HG03354 (cell line): ENCODE results near the gene ANKZF1.
"Not testable (repeated sequence)": the region's sequence is repeated elsewhere in the genome, so short reads cannot be mapped to it uniquely, and the experiment has no call there.

Experiments
- ATAC-seq: cut with Tn5 transposase; IDR thresholded peaks from one replicate; pipeline ENCODE4 v1.9.1; 2021; ENCODE audit warnings: mild to moderate bottlenecking; ENCODE audit not compliant: unreplicated experiment, poor library complexity, severe bottlenecking

ANKZF1 gene

GRCh38 chr2:219229305-219230058, at the start of gene ANKZF1, which contains the start of gene ATG9A:
Gene ANKZF1 (plus strand): TSS chr2:219229806. CDS start chr2:219230258, 452 bp downstream.
Gene ATG9A (minus strand): TSS chr2:219229636. CDS start chr2:219228024, 1,612 bp downstream.
- ATAC-seq = peak; percentile 98

DNA sequence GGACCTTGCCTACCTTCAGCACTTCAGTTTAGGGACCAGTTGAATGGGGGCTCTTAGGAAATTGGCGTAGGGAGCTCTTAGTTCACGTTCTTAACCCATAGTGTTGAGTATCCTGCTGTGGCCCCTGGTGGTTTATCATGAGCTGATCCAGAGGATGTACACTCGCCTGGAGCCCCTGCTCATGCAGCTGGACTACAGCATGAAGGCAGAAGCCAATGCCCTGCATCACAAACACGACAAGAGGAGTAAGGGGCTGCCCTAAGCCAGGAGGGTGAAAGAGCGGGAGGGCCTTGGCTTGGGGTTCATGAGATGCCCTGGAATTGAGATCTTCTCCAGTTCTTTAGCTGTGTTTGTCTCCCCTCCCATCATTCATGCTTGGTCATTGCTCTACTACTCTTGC, 48.6 kb upstream of the ANKZF1 start:
- ATAC-seq = no peak

DNA sequence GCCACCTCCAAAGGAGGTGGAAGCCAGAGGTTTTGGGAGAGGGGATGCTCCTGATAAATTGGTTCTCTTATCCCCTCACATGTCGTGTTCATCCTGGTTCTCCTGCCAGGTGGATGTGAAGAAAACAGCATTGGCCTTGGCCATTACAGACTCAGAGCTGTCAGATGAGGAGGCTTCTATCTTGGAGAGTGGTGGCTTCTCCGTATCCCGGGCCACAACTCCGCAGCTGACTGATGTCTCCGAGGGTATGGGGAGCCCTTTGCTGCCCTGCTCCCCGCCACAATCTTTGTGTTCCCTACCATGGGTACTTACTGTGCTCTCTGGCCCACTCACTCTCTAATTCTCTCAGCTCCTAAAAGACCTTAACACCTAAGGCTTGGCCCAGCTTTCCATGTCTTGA, 48.1 kb upstream of the ANKZF1 start:
- ATAC-seq = no peak

DNA sequence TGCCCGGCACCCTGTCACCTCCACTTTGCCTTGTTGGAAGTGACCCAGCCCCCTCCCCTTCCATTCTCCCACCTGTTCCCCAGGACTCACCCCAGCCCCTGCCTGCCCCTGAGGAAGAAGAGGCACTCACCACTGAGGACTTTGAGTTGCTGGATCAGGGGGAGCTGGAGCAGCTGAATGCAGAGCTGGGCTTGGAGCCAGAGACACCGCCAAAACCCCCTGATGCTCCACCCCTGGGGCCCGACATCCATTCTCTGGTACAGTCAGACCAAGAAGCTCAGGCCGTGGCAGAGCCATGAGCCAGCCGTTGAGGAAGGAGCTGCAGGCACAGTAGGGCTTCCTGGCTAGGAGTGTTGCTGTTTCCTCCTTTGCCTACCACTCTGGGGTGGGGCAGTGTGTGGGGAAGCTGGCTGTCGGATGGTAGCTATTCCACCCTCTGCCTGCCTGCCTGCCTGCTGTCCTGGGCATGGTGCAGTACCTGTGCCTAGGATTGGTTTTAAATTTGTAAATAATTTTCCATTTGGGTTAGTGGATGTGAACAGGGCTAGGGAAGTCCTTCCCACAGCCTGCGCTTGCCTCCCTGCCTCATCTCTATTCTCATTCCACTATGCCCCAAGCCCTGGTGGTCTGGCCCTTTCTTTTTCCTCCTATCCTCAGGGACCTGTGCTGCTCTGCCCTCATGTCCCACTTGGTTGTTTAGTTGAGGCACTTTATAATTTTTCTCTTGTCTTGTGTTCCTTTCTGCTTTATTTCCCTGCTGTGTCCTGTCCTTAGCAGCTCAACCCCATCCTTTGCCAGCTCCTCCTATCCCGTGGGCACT, 47.1 kb upstream of the ANKZF1 start:
- ATAC-seq = no peak

DNA sequence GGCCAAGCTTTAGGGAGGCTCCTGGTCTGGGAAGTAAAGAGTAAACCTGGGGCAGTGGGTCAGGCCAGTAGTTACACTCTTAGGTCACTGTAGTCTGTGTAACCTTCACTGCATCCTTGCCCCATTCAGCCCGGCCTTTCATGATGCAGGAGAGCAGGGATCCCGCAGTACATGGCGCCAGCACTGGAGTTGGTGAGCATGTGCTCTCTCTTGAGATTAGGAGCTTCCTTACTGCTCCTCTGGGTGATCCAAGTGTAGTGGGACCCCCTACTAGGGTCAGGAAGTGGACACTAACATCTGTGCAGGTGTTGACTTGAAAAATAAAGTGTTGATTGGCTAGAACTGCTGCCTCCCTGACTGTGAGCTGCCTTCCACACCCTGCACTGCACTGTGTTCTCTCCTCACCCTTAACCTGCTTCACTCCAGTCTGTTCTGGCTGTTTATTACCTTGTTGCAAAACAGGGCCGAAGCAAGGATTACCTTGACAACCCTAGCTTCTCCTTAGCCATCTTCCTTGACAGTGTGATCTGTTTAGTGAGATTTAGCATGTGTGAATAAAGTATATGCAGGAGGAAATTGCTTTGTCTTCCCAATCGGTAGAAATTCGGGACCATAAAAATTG, 46.3 kb upstream of the ANKZF1 start:
- ATAC-seq = no peak

- no peak for ATAC-seq
These were observed 45.5 kb upstream of the ANKZF1 start for GRCh38 chr2:219184121-219184520.

- ATAC-seq = no peak
These were observed 42.7 kb upstream of the ANKZF1 start for GRCh38 chr2:219186754-219187456.

- no peak for ATAC-seq
These were observed 32.2 kb upstream of the ANKZF1 start for GRCh38 chr2:219197388-219197787.

- no peak for ATAC-seq
These were observed 30.6 kb upstream of the ANKZF1 start for GRCh38 chr2:219198974-219199373.

GRCh38 chr2:219199470-219200211, 30.0 kb upstream of the ANKZF1 start:
- ATAC-seq = no peak

DNA sequence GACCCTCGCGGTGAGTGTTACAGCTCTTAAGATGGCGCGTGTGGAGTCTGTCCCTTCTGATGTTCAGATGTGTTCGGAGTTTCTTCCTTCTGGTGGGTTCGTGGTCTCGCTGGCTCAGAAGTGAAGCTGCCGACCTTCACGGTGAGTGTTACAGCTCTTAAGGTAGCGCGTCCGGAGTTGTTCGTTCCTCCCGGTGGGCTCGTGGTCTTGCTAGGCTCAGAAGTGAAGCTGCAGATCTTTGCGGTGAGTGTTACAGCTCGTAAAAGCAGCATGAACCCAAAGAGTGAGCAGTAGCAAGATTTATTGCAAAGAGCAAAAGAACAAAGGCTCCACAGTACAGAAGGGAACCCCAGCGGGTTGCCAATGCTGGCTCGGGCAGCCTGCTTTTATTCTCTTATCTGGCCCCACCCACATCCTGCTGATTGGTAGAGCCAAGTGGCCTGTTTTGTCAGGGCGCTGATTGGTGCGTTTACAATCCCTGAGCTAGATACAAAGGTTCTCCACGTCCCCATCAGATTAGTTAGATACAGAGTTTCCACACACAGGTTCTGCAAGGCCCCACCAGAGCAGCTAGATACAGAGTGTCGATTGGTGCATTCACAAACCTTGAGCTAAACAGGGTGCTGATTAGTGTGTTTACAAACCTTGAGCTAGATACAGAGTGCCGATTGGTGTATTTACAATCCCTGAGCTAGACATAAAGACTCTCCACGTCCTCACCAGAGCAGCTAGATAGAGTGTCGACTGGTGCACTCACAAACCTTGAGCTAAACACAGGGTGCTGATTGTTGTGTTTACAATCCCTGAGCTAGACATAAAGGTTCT, 28.9 kb upstream of the ANKZF1 start:
- ATAC-seq = not testable (repeated sequence)

DNA sequence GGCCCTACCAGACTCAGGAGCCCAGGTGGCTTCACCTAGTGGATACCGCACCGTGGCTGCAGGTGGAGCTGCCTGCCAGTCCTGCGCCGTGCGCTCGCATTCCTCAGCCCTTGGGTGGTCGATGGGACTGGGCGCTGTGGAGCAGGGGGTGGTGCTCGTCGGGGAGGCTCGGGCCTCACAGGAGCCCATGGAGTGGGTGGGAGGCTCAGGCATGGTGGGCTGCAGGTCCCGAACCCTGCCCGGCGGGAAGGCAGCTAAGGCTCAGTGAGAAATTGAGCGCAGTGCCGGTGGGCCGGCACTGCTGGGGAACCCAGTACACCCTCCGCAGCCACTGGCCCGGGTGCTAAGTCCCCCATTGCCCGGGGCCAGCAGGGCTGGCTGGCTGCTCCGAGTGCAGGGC, 28.3 kb upstream of the ANKZF1 start:
- not testable (repeated sequence) for ATAC-seq

DNA sequence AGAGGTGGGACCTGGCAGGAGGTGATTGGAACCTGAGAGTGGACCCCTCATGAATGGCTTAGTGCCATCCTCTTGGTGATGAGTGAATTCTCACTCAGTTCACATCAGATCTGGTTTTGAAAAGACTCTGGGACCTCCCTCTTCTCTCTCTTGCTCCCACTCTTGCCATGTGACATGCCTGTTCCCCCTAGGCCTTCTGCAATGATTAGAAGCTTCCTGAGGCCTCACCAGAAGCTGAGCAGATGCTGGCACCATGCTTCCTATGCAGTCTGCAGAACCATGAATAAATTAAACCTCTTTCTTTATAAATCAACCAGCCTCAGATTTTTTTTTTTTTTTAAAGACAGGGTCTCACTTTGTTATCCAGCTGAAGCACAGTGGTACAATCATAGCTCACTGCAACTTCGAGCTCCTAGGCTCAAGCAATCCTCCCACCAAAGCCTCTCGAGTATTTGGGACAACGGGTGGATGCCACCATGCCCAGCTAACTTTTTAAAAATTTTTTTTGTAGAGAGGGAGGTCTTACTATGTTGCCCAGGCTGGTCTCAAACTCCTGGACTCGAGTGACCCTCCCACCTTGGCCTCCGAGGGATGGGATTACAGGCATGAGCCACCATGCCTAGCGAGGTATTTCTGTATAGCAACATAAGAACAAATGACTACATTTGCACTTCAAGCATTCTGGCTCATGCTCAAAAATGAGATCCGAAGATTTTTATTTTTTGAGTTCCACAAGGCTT, 25.0 kb upstream of the ANKZF1 start:
- no peak for ATAC-seq

GRCh38 chr2:219205165-219205538, 24.5 kb upstream of the ANKZF1 start:
- ATAC-seq = no peak

DNA sequence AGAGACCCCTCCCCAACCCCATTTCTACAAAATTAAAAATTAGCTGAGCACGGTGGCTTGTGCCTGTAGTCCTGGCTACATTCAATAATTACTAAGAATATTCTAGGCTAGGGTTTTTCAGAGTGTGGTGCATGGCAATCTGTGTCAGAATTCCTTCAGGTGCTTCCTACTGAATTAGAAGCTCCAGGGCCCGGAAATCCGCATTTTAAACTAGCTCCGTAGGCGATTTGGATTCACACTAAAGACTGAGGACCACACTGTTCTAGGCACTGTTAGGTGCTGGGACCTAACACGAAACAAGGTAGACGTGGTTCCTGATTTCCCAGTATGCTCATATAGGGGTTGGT, 23.7 kb upstream of the ANKZF1 start:
- ATAC-seq = no peak

GRCh38 chr2:219206328-219207133, 23.1 kb upstream of the ANKZF1 start, which contains the start of gene ZFAND2B:
Gene ZFAND2B (plus strand): TSS chr2:219206782. CDS start chr2:219206988, 206 bp downstream.
- peak; percentile 99 for ATAC-seq
